Liver (tissue), 3 donors: ENCODE measurements around the gene LRRC19.

Experiments
- EGR1 ChIP-seq, 2 donors: IDR thresholded peaks; 2 replicates each; pipeline ENCODE4 v1.6.1; 2016 to 2018; ENCODE audit warnings: antibody characterized with exemption in 2 of 2, low read depth in 2 of 2
- RXRA ChIP-seq, 2 donors: IDR thresholded peaks; 2 replicates each; pipeline ENCODE4 v1.6.1; 2017 to 2018; ENCODE audit warnings: antibody characterized with exemption in 2 of 2, mild to moderate bottlenecking in 1 of 2
- SP1 ChIP-seq: IDR thresholded peaks from 2 replicates; pipeline ENCODE4 v1.6.1; 2018; ENCODE audit warnings: antibody characterized with exemption, mild to moderate bottlenecking
- TAF1 ChIP-seq: conservative IDR thresholded peaks from 2 replicates; pipeline ENCODE4 v1.6.1; 2016; ENCODE audit warnings: antibody characterized with exemption, mild to moderate bottlenecking
- TF ChIP-seq, protein P1 (sequence below): fragments of 150-350 bp; IDR thresholded peaks from 2 replicates; pipeline ENCODE4 v1.5.1; 2017; ENCODE audit warnings: improper control_type of control experiment, low read depth, low read length; ENCODE audit not compliant: missing input control
- TF ChIP-seq, protein P2 (sequence below): IDR thresholded peaks from 2 replicates; pipeline ENCODE4 v1.6.1; 2016; ENCODE audit warnings: antibody characterized with exemption, mild to moderate bottlenecking
- TF ChIP-seq, protein P3 (sequence below): IDR thresholded peaks from 2 replicates; pipeline ENCODE4 v1.6.1; 2016; ENCODE audit warnings: antibody characterized with exemption
- donor health status: healthy.
- donor health status: healthy.

DNA sequence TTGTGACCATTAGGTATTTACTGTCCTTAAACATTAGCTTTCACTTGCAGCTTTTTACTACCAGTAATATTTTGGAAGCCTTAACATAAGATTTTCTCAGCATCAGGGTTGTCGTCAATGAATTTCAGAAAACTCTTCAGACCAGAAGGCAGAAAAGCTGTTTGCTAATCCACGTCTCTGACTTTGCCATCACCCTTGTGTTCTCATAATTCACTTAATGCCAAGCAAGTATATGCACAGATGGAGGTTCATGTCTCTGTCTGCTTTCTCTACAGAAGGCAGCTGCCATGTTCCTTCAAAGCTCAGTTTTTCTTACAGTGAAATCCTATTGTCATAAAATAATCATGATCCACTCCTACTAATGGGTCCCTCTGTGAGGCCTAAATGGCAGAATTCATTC lies 37.7 kb upstream of the LRRC19 start:
- TF ChIP-seq RXRA (IDR thresholded peaks at IDR 0.05) = no peak
- TF ChIP-seq, protein P1, sequence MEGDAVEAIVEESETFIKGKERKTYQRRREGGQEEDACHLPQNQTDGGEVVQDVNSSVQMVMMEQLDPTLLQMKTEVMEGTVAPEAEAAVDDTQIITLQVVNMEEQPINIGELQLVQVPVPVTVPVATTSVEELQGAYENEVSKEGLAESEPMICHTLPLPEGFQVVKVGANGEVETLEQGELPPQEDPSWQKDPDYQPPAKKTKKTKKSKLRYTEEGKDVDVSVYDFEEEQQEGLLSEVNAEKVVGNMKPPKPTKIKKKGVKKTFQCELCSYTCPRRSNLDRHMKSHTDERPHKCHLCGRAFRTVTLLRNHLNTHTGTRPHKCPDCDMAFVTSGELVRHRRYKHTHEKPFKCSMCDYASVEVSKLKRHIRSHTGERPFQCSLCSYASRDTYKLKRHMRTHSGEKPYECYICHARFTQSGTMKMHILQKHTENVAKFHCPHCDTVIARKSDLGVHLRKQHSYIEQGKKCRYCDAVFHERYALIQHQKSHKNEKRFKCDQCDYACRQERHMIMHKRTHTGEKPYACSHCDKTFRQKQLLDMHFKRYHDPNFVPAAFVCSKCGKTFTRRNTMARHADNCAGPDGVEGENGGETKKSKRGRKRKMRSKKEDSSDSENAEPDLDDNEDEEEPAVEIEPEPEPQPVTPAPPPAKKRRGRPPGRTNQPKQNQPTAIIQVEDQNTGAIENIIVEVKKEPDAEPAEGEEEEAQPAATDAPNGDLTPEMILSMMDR = no peak
- TF ChIP-seq, protein P2, sequence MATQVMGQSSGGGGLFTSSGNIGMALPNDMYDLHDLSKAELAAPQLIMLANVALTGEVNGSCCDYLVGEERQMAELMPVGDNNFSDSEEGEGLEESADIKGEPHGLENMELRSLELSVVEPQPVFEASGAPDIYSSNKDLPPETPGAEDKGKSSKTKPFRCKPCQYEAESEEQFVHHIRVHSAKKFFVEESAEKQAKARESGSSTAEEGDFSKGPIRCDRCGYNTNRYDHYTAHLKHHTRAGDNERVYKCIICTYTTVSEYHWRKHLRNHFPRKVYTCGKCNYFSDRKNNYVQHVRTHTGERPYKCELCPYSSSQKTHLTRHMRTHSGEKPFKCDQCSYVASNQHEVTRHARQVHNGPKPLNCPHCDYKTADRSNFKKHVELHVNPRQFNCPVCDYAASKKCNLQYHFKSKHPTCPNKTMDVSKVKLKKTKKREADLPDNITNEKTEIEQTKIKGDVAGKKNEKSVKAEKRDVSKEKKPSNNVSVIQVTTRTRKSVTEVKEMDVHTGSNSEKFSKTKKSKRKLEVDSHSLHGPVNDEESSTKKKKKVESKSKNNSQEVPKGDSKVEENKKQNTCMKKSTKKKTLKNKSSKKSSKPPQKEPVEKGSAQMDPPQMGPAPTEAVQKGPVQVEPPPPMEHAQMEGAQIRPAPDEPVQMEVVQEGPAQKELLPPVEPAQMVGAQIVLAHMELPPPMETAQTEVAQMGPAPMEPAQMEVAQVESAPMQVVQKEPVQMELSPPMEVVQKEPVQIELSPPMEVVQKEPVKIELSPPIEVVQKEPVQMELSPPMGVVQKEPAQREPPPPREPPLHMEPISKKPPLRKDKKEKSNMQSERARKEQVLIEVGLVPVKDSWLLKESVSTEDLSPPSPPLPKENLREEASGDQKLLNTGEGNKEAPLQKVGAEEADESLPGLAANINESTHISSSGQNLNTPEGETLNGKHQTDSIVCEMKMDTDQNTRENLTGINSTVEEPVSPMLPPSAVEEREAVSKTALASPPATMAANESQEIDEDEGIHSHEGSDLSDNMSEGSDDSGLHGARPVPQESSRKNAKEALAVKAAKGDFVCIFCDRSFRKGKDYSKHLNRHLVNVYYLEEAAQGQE = no peak
- no peak for TF ChIP-seq SP1
- TF ChIP-seq, protein P3, sequence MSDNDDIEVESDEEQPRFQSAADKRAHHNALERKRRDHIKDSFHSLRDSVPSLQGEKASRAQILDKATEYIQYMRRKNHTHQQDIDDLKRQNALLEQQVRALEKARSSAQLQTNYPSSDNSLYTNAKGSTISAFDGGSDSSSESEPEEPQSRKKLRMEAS = no peak
- no peak for TF ChIP-seq TAF1
- TF ChIP-seq EGR1 (IDR thresholded peaks at IDR 0.05; ENCODE audit: low read depth in 2 of 2) = no peak
